ENCODE data around the gene KIAA1958.

KIAA1958 gene

GRCh38 chr9:112486221-112487007 is at the start of gene KIAA1958:
Gene KIAA1958 (plus strand): TSS chr9:112486827. CDS start chr9:112574081, 87,254 bp downstream.
- peak; percentile 20 to 27 for DNase-seq

GRCh38 chr9:112437406-112437805 is 49.2 kb upstream of the KIAA1958 start:
- no peak for DNase-seq

- DNase-seq, result no peak
Measured at GRCh38 chr9:112439171-112439570, 47.5 kb upstream of the KIAA1958 start.

GRCh38 chr9:112439825-112440224 is 46.8 kb upstream of the KIAA1958 start:
- no peak for DNase-seq

GRCh38 chr9:112443200-112443599 is 43.4 kb upstream of the KIAA1958 start:
- DNase-seq, result peak in 1 of 2 donors; percentile 36

- no peak for DNase-seq
Measured at GRCh38 chr9:112443636-112444035, 43.0 kb upstream of the KIAA1958 start.

GRCh38 chr9:112445196-112445595 is 41.4 kb upstream of the KIAA1958 start:
- DNase-seq, result no peak

- peak; percentile 8 to 16 for DNase-seq
Measured at GRCh38 chr9:112446080-112446479, 40.5 kb upstream of the KIAA1958 start.

GRCh38 chr9:112446526-112446925 is 40.1 kb upstream of the KIAA1958 start:
- no peak for DNase-seq

GRCh38 chr9:112447283-112447761 is 39.3 kb upstream of the KIAA1958 start:
- peak; percentile 24 to 37 for DNase-seq

GRCh38 chr9:112462855-112463254 is 23.8 kb upstream of the KIAA1958 start:
- no peak for DNase-seq

GRCh38 chr9:112465352-112465751 is 21.3 kb upstream of the KIAA1958 start:
- no peak for DNase-seq

GRCh38 chr9:112472996-112473395 is 13.6 kb upstream of the KIAA1958 start:
- DNase-seq, result no peak

- DNase-seq, result no peak
Measured at GRCh38 chr9:112473986-112474385, 12.6 kb upstream of the KIAA1958 start.

GRCh38 chr9:112475318-112475717 is 11.3 kb upstream of the KIAA1958 start:
- DNase-seq, result no peak

- DNase-seq, result no peak
Measured at GRCh38 chr9:112477330-112477729, 9.3 kb upstream of the KIAA1958 start.

GRCh38 chr9:112479221-112479620 is 7.4 kb upstream of the KIAA1958 start:
- DNase-seq, result no peak

GRCh38 chr9:112484607-112485006 is 2.0 kb upstream of the KIAA1958 start:
- no peak for DNase-seq

- DNase-seq, result no peak
Measured at GRCh38 chr9:112485574-112485973, 1.1 kb upstream of the KIAA1958 start.

- DNase-seq, result peak in 1 of 2 donors; percentile 14
Measured at GRCh38 chr9:112487008-112487798, 576 bp downstream of the KIAA1958 start.

- DNase-seq, result no peak
Measured at GRCh38 chr9:112487799-112488340, 1.2 kb downstream of the KIAA1958 start.

GRCh38 chr9:112489039-112489546 is 2.5 kb downstream of the KIAA1958 start:
- no peak for DNase-seq

Measured in inflammatory macrophage treated with lipopolysaccharide for 1 hour (primary cell).